ENCODE results near the gene DGCR2.
A peak's percentile ranks its signal among the peaks of the same experiment; 100 is the strongest.

The DGCR2 gene

GRCh38 chr22:19109198-19110063 lies 12.8 kb downstream of the DGCR2 start:
- peaks cover 16% of the 10 kb centered on the region for H3K4me1 ChIP-seq (ENCODE audit: low read length)
- no peaks in the 10 kb centered on the region for H3K27me3 ChIP-seq (ENCODE audit: low read depth, low read length)
- peak overlapping the region; percentile 50 for H3K4me3 ChIP-seq (ENCODE audit: low read length)
- H4K20me1 ChIP-seq (ENCODE audit: insufficient read depth, low read length), result peaks cover 83% of the 10 kb centered on the region
- TF ChIP-seq CTCF (IDR thresholded peaks at IDR 0.05; ENCODE audit: low read depth, low read length) (no peak), EZH2phosphoT487 (IDR thresholded peaks at IDR 0.05; ENCODE audit: low read depth) (no peak)
- H3K4me2 ChIP-seq (ENCODE audit: low read length), result peak overlapping the region; percentile 72
- no peaks in the 10 kb centered on the region for H3K9me3 ChIP-seq (ENCODE audit: insufficient read depth, low read length)
- H3K79me2 ChIP-seq (ENCODE audit: low read length), result peaks cover 98% of the 10 kb centered on the region
- peak overlapping the region; percentile 52 for H3K27ac ChIP-seq (ENCODE audit: low read length)
- H2AFZ ChIP-seq (ENCODE audit: low read depth, low read length), result no peak overlapping the region
- H3K36me3 ChIP-seq (replicated peaks; ENCODE audit: low read depth, low read length), result peaks cover 5% of the 10 kb centered on the region
- H3K9ac ChIP-seq (ENCODE audit: low read length), result peak overlapping the region; percentile 6; the same call in 1 of the 2 replicates

- Histone ChIP-seq H3K27me3 (ENCODE audit: low read depth, low read length) (no peaks in the 10 kb centered on the region), H3K4me1 (ENCODE audit: low read length) (peaks cover 16% of the 10 kb centered on the region), H3K4me2 (ENCODE audit: low read length) (peak overlapping the region; percentile 72), H3K9ac (ENCODE audit: low read length) (no peak overlapping the region), H3K9me3 (ENCODE audit: insufficient read depth, low read length) (no peaks in the 10 kb centered on the region), H3K79me2 (ENCODE audit: low read length) (peaks cover 99% of the 10 kb centered on the region), H4K20me1 (ENCODE audit: insufficient read depth, low read length) (peaks cover 86% of the 10 kb centered on the region), H2AFZ (ENCODE audit: low read depth, low read length) (no peak overlapping the region), H3K4me3 (ENCODE audit: low read length) (no peak overlapping the region), H3K36me3 (replicated peaks; ENCODE audit: low read depth, low read length) (peaks cover 5% of the 10 kb centered on the region), H3K27ac (ENCODE audit: low read length) (no peak overlapping the region)
- TF ChIP-seq CTCF (IDR thresholded peaks at IDR 0.05; ENCODE audit: low read depth, low read length), result no peak
- no peak for TF ChIP-seq EZH2phosphoT487 (IDR thresholded peaks at IDR 0.05; ENCODE audit: low read depth)
Measured at GRCh38 chr22:19108807-19109197, 13.4 kb downstream of the DGCR2 start.

GRCh38 chr22:19107730-19108074 lies 14.5 kb downstream of the DGCR2 start:
- no peak overlapping the region for H2AFZ ChIP-seq (ENCODE audit: low read depth, low read length)
- H3K4me3 ChIP-seq (ENCODE audit: low read length), result no peak overlapping the region
- H3K27me3 ChIP-seq (ENCODE audit: low read depth, low read length), result no peaks in the 10 kb centered on the region
- TF ChIP-seq EZH2phosphoT487 (IDR thresholded peaks at IDR 0.05; ENCODE audit: low read depth) (no peak), CTCF (IDR thresholded peaks at IDR 0.05; ENCODE audit: low read depth, low read length) (no peak)
- peaks cover 81% of the 10 kb centered on the region for H4K20me1 ChIP-seq (ENCODE audit: insufficient read depth, low read length)
- no peak overlapping the region for H3K27ac ChIP-seq (ENCODE audit: low read length)
- H3K9me3 ChIP-seq (ENCODE audit: insufficient read depth, low read length), result no peaks in the 10 kb centered on the region
- H3K79me2 ChIP-seq (ENCODE audit: low read length), result peaks cover 94% of the 10 kb centered on the region
- peaks cover 16% of the 10 kb centered on the region for H3K4me1 ChIP-seq (ENCODE audit: low read length)
- H3K4me2 ChIP-seq (ENCODE audit: low read length), result no peak overlapping the region
- H3K9ac ChIP-seq (ENCODE audit: low read length), result no peak overlapping the region
- H3K36me3 ChIP-seq (replicated peaks; ENCODE audit: low read depth, low read length), result peaks cover 5% of the 10 kb centered on the region

- Histone ChIP-seq H3K4me1 (ENCODE audit: low read length) (peaks cover 16% of the 10 kb centered on the region), H3K36me3 (replicated peaks; ENCODE audit: low read depth, low read length) (peaks cover 5% of the 10 kb centered on the region), H3K9me3 (ENCODE audit: insufficient read depth, low read length) (no peaks in the 10 kb centered on the region), H3K27me3 (ENCODE audit: low read depth, low read length) (no peaks in the 10 kb centered on the region), H3K9ac (ENCODE audit: low read length) (no peak overlapping the region), H3K4me3 (ENCODE audit: low read length) (no peak overlapping the region), H3K27ac (ENCODE audit: low read length) (no peak overlapping the region), H2AFZ (ENCODE audit: low read depth, low read length) (no peak overlapping the region), H3K79me2 (ENCODE audit: low read length) (peaks cover 92% of the 10 kb centered on the region), H3K4me2 (ENCODE audit: low read length) (no peak overlapping the region), H4K20me1 (ENCODE audit: insufficient read depth, low read length) (peaks cover 76% of the 10 kb centered on the region)
- TF ChIP-seq CTCF (IDR thresholded peaks at IDR 0.05; ENCODE audit: low read depth, low read length), result no peak
- TF ChIP-seq EZH2phosphoT487 (IDR thresholded peaks at IDR 0.05; ENCODE audit: low read depth), result no peak
Measured at GRCh38 chr22:19106886-19107729, 15.1 kb downstream of the DGCR2 start.

Measured in OCI-LY3 (cell line).